Nucleus accumbens (tissue), 56 donors: ENCODE results near the gene TTC9.

Experiments
- DNase-seq, 56 donors: peaks; one replicate each; lab custom pipeline; 2025; lab: John Stamatoyannopoulos, UW

Gene TTC9

GRCh38 chr14:70708717-70709570 lies 67.2 kb downstream of the TTC9 start:
- no peak for DNase-seq

- DNase-seq: no peak
Observed at GRCh38 chr14:70709726-70710382, 68.1 kb downstream of the TTC9 start.

GRCh38 chr14:70711451-70711850 lies 69.7 kb downstream of the TTC9 start:
- DNase-seq: no peak

GRCh38 chr14:70713096-70713495 lies 71.4 kb downstream of the TTC9 start:
- DNase-seq: no peak

GRCh38 chr14:70713511-70713916 lies 71.8 kb downstream of the TTC9 start:
- DNase-seq: no peak

- peak in 7 of 56 donors; percentile 2 to 37 (median 3) for DNase-seq
Observed at GRCh38 chr14:70714055-70714550, 72.4 kb downstream of the TTC9 start.

GRCh38 chr14:70716483-70716882 lies 74.8 kb downstream of the TTC9 start:
- DNase-seq: no peak

GRCh38 chr14:70716958-70717357 lies 75.2 kb downstream of the TTC9 start:
- no peak for DNase-seq

- no peak for DNase-seq
Observed at GRCh38 chr14:70718383-70719118, 76.8 kb downstream of the TTC9 start.

- DNase-seq: no peak
Observed at GRCh38 chr14:70721542-70721941, 79.8 kb downstream of the TTC9 start.

GRCh38 chr14:70722418-70722817 lies 80.7 kb downstream of the TTC9 start:
- no peak for DNase-seq

GRCh38 chr14:70723276-70723675 lies 81.6 kb downstream of the TTC9 start:
- DNase-seq: no peak

- no peak for DNase-seq
Observed at GRCh38 chr14:70724110-70724509, 82.4 kb downstream of the TTC9 start.

- DNase-seq: no peak
Observed at GRCh38 chr14:70724944-70725343, 83.2 kb downstream of the TTC9 start.
